ENCODE measurements around the gene CAV2. TPM values are rescaled to one million over a fixed set of nuclear protein-coding genes. Genes with fewer than 3 reads are reported as not detected.

Gene CAV2
- total RNA-seq, 1 donor from 2014 or later = 161 TPM

DNA sequence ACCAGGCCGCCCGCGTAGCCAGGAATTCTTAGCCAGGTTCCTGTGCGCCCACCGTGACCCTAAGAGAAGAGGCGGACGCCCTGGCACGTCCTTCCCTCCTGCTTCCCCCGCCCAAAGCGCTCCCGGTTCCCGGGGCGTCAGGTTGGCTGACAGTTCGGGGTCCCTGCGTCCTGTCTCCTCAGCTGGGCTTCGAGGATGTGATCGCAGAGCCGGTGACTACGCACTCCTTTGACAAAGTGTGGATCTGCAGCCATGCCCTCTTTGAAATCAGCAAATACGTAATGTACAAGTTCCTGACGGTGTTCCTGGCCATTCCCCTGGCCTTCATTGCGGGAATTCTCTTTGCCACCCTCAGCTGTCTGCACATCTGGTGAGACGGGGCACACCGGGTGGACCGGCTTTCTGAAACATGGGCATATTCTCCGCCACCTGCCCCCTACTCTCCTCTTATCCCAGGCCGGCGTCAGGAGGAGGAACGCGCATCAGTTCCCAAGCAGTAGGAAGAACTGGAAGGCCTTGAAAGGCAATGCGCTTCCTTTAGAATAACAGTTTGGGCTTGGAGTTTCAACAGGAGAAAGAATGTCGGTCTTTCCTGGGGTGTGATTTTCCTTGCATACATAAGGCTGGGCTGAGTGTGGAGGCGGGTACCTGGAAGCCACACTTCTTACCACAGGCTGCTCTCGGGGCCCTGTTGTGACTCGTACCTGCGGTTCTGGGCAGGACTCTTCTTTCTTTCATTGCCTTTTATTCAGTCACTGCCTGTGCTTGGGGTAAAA lies 728 bp downstream of the CAV2 start:
- Mint-ChIP-seq H3K36me3 (ENCODE audit: low read depth, unreplicated experiment) (peaks cover 8% of the 10 kb centered on the region), H3K27me3 (ENCODE audit: low read depth, unreplicated experiment) (no peaks in the 10 kb centered on the region), H3K9me3 (ENCODE audit: unreplicated experiment) (peaks cover 7% of the 10 kb centered on the region), H3K27ac (ENCODE audit: unreplicated experiment) (peak overlapping the region; percentile 75), H3K4me3 (ENCODE audit: unreplicated experiment) (peak overlapping the region; percentile 91), H3K4me1 (ENCODE audit: low read depth, unreplicated experiment) (peaks cover 23% of the 10 kb centered on the region)
- H3K4me3 ChIP-seq (ENCODE audit: insufficient read depth, low read depth, low read length) = peak overlapping the region; percentile 76
- TF ChIP-seq, protein P1, sequence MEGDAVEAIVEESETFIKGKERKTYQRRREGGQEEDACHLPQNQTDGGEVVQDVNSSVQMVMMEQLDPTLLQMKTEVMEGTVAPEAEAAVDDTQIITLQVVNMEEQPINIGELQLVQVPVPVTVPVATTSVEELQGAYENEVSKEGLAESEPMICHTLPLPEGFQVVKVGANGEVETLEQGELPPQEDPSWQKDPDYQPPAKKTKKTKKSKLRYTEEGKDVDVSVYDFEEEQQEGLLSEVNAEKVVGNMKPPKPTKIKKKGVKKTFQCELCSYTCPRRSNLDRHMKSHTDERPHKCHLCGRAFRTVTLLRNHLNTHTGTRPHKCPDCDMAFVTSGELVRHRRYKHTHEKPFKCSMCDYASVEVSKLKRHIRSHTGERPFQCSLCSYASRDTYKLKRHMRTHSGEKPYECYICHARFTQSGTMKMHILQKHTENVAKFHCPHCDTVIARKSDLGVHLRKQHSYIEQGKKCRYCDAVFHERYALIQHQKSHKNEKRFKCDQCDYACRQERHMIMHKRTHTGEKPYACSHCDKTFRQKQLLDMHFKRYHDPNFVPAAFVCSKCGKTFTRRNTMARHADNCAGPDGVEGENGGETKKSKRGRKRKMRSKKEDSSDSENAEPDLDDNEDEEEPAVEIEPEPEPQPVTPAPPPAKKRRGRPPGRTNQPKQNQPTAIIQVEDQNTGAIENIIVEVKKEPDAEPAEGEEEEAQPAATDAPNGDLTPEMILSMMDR (IDR thresholded peaks at IDR 0.05; ENCODE audit: insufficient read depth, low read depth, low read length) = no peak
- TF ChIP-seq EZH2 (IDR thresholded peaks at IDR 0.05; ENCODE audit: insufficient read depth, low read length) = no peak
- DNase-seq (ENCODE audit: low read depth) (peak; percentile 75), FAIRE-seq (no peak)
- H4K20me1 ChIP-seq (ENCODE audit: insufficient read depth, low read length) = no peaks in the 10 kb centered on the region
- peaks cover 53% of the 10 kb centered on the region for H3K79me2 ChIP-seq (ENCODE audit: insufficient read depth, low read length)
- H3K27ac ChIP-seq (ENCODE audit: low read depth, low read length) = peak overlapping the region; percentile 78
- H3K9ac ChIP-seq (ENCODE audit: low read length) = peak overlapping the region; percentile 86
- H2AFZ ChIP-seq (ENCODE audit: low read depth, low read length) = peak overlapping the region; percentile 74
- H3K36me3 ChIP-seq (ENCODE audit: insufficient read depth, low read length) = peaks cover 8% of the 10 kb centered on the region
- H3K4me2 ChIP-seq (ENCODE audit: low read length) = peak overlapping the region; percentile 87
- no peaks in the 10 kb centered on the region for H3K9me3 ChIP-seq (ENCODE audit: insufficient read depth, low read depth, low read length)
- no peaks in the 10 kb centered on the region for H3K27me3 ChIP-seq (ENCODE audit: insufficient read depth, low read length)
- peaks cover 16% of the 10 kb centered on the region for H3K4me1 ChIP-seq (ENCODE audit: insufficient read depth, low read length)

DNA sequence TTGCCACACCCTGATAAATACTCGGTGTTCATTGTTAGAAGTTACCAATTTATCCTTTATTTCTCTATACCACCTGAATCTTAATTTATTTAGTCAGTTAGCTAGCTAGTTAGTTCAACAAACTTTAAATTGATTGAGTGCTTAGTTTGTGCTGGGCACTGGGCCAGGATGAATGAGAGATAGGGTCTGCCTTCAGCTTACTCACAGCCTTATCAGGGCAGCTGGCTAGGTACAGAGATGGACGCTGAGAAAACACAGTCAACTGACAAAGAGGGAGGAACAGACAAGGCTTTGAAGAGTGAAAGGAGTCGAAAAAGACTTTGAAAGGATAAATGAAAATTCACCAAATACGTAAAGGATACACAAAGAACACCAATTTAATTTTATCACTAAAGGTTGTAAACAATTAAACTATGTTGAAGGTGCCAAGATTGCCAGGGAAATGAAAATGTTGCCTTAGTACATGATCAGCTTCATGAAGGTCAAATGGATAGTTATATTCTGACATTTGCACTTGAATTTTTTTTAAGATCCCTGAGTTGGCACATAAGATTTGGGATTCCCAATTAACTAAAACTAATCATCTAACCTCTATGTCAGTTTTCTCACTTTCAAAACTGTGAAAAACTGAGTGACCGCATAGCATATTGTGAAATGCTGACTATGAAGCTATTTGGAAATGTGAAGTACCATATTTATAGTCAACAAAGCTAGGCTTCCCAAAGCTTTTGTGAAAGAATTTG lies 2.1 kb downstream of the CAV2 start:
- Mint-ChIP-seq H3K36me3 (ENCODE audit: low read depth, unreplicated experiment) (peaks cover 16% of the 10 kb centered on the region), H3K27ac (ENCODE audit: unreplicated experiment) (peak overlapping the region; percentile 75), H3K4me3 (ENCODE audit: unreplicated experiment) (peak overlapping the region; percentile 91), H3K4me1 (ENCODE audit: low read depth, unreplicated experiment) (peaks cover 26% of the 10 kb centered on the region), H3K9me3 (ENCODE audit: unreplicated experiment) (peaks cover 7% of the 10 kb centered on the region), H3K27me3 (ENCODE audit: low read depth, unreplicated experiment) (no peaks in the 10 kb centered on the region)
- Histone ChIP-seq H2AFZ (ENCODE audit: low read depth, low read length) (no peak overlapping the region), H3K36me3 (ENCODE audit: insufficient read depth, low read length) (peaks cover 21% of the 10 kb centered on the region), H3K4me2 (ENCODE audit: low read length) (peak overlapping the region; percentile 87), H3K9ac (ENCODE audit: low read length) (peak overlapping the region; percentile 86), H4K20me1 (ENCODE audit: insufficient read depth, low read length) (no peaks in the 10 kb centered on the region), H3K27ac (ENCODE audit: low read depth, low read length) (peak overlapping the region; percentile 78), H3K9me3 (ENCODE audit: insufficient read depth, low read depth, low read length) (no peaks in the 10 kb centered on the region), H3K79me2 (ENCODE audit: insufficient read depth, low read length) (peaks cover 61% of the 10 kb centered on the region), H3K4me1 (ENCODE audit: insufficient read depth, low read length) (peaks cover 16% of the 10 kb centered on the region), H3K27me3 (ENCODE audit: insufficient read depth, low read length) (no peaks in the 10 kb centered on the region), H3K4me3 (ENCODE audit: insufficient read depth, low read depth, low read length) (peak overlapping the region; percentile 76)
- DNase-seq (ENCODE audit: low read depth) = peak; percentile 64
- no peak for TF ChIP-seq EZH2 (IDR thresholded peaks at IDR 0.05; ENCODE audit: insufficient read depth, low read length)
- TF ChIP-seq, protein P1 (IDR thresholded peaks at IDR 0.05; ENCODE audit: insufficient read depth, low read depth, low read length) = no peak
- no peak for FAIRE-seq

Data from astrocyte (in vitro differentiated cells and primary cell).